Activated T-cell treated with anti-CD3 and anti-CD28 coated beads for 4 hours (primary cell): Measurements from ENCODE around the gene ZNF773.
"Not testable (repeated sequence)": the region's sequence is repeated elsewhere in the genome, so short reads cannot be mapped to it uniquely, and the experiment has no call there.

Experiments
- DNase-seq: peaks from one replicate; pipeline ENCODE4 v3.0.0-alpha.2; 2020

The ZNF773 gene

DNA sequence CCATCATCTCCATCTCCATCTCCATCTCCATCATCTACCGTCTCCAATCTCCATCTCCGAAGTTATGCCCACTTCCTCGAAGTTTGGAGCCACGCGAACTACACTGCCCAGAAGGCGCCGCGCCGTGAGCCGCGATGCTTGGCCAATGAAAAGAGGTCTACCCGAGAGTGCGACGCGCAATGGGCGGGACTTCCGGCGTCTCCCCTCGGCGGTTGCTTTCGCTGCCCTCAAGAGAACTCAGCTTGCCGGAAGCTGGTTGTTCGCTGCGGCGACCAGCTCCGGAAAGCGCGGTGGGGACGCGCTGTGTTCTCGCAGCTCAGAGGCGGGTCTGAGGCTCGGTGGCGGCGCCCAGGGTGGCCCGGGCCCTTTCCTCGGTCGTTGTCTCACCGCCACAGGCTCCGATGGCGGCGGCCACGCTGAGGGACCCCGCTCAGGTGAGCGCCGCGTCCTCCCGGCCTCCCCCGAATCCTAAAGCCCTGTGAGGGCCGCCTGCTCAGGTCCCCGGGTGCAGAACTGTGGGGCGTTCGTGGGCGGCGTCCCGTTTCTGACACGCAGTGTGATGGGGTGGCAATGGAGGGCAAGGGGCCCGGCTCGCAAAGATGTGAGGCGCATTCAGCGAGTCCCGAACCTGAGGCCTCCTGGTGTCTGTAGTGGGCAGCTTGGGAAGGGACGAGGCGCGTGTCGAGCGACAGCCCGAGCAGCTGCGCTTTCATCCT, at the start of gene ZNF773:
ZNF773 (plus strand) TSS at position 259 of the 716 bp plus-strand sequence; CDS start at position 402, 143 bp downstream.
- DNase-seq = peak; percentile 90

GRCh38 chr19:57452307-57452706, 47.4 kb upstream of the ZNF773 start:
- DNase-seq = no peak

DNA sequence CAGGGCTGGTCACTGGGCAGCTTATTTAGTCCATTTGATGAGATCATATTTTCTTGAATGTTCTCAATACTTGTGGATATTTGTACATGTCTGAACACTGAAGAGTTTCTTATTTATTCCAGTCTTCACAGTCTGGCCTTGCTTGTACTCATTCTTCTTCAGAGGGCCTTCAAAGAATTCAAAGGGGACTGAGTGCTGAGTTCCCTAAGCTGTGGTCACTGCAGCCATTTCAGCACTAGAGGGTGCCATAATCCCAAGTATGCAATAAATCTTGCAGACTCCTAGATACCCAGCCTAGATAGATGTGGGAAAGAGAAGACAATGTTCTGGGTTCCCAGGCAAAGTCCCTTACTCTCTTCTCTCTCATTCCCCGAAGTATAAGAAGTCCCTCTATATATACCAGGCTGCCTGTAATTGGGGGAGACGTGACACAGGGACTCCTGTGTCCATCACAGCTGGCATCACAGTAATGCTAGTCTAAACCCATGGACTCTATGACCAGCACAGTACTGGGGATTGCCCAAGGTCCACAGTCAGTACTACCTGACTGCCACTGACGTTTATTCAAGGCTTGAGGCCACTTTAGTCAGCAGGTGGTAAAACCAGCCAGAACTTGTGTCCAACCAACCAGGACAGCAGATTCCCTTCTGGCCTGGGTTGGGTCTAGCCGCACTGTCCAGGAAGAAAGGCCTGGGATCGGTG, 33.9 kb upstream of the ZNF773 start:
- DNase-seq = no peak

DNA sequence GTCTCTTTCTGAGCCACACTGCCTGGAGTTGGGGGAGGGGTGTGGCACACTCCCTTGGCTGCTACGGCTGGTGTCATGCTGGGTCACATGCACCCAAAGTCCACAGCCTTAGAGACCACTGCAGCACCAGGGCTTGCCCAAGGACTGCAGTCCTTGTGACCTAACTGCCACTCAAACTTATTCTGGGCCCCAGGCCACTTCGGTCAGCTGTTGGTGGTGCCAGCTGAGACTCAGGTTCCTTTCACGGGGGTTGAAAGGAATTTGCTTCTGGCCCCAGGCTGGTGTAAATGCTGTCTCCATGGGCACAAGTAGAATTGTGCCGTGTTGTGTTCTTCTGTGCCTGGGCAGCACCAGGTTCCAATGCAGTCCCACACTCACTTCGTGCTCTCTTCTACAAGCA, 33.2 kb upstream of the ZNF773 start:
- DNase-seq = no peak

DNA sequence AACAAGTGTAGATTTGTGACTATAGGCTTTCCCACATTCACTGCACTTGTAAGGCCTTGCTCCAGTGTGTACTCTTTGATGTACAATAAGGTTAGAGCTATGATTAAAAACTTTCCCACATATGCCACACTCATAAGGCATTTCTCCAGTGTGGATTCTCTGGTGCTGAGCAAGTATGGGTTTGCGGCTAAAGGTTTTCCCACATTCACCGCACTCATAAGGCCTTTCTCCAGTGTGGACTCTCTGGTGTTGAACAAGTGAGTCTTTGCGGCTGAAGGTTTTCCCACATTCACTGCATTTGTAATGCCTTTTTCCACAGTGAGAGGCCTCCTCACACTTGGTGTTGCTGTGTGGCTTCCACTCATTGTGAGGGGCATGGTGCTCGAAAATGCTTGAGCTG, 26.1 kb upstream of the ZNF773 start:
- DNase-seq = no peak

- DNase-seq = peak; percentile 77
Observed at GRCh38 chr19:57477191-57478008, 22.3 kb upstream of the ZNF773 start, which contains the start of gene ZNF772. Gene ZNF772, minus strand, starts transcription at chr19:57477566. Its CDS starts 257 bp downstream, at chr19:57477309.

- DNase-seq = peak; percentile 90
Observed at GRCh38 chr19:57487477-57488298, 12.1 kb upstream of the ZNF773 start, which contains the start of gene ZNF419. Gene ZNF419, plus strand, starts transcription at chr19:57487750. Its CDS starts 201 bp downstream, at chr19:57487951.

DNA sequence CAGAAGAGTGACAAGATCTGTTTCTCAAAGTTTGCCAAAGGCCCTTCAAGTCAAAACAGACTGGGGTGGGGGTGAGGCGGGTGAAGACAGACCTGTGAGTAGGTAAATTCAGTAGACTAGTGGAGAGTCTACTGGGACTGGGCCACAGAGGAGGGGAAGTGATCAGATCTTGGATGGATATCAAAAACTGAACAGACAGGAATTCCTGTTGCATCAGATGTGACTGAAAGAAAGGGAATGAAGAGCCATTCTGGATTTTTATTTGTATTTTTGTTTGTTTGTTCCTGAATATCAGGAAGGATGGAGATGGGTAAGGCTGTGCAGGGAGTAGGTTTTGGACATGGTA, 11.5 kb upstream of the ZNF773 start:
- not testable (repeated sequence) for DNase-seq

DNA sequence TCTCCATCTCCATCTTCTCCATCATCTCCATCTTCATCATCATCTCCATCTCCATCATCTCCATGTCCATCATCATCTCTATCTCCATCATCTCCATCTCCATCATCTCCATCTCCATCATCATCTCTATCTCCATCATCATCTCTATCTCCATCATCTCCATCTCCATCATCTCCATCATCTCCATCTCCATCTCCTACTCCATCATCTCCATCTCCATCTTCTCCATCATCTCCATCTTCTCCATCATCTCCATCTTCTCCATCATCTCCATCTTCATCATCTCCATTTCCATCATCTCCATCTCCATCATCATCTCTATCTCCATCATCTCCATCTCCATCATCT, 432 bp upstream of the ZNF773 start:
- not testable (repeated sequence) for DNase-seq

GRCh38 chr19:57500400-57500799, 662 bp downstream of the ZNF773 start:
- not testable (repeated sequence) for DNase-seq

DNA sequence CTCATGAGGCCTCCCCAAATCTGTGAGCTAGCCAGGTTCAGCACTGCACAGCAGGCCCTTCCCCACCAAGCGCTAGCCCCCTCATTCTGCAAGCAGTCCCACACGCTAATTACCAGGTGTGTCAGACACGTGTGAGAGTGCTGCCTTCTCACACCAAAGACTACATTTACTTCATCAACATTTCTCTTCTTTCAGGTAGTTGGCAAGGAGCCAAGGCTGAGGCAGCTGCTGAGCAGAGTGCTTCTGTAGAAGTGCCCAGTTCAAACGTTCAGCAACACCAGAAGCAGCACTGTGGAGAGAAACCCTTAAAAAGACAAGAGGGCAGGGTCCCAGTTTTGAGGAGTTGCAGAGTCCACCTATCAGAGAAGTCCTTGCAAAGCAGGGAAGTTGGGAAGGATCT, 6.4 kb downstream of the ZNF773 start:
- DNase-seq = no peak

DNA sequence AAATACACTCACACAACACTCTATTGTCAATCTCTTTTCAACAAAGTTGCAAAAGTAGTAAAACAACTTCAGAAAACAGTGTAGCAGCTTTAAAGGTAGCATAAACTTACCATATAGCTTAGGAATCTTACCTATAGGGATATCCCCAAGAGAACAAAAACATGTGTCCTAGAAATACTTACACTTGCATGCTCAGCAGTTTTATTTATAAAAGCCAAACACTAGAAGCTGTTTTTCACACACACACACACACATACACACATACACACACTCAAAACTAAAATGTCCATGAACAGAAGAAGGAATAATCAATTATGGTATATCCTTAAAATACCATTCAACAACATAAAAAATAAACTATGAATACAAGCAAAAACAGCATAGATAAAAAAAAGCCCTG, 11.7 kb downstream of the ZNF773 start:
- no peak for DNase-seq

GRCh38 chr19:57512845-57513244, 13.1 kb downstream of the ZNF773 start:
- DNase-seq = no peak

DNA sequence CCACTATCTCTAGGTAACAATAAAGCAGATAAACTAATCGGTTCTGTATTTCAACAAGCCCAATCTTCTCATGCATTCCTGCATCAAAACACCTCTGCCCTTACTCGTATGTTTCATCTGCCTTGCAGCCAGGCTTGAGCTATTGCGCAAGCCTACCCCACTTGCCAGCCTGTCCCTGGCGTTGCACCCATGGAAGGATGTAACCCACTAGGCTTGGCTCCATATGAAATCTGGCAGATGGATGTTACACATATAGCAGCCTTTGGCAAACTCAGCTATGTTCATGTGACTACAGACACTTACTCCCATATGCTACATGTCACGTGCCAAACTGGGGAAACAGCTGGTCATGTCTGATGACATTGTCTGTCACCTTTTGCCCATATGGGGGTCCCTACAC, 15.5 kb downstream of the ZNF773 start:
- DNase-seq = no peak

GRCh38 chr19:57518021-57518420, 18.3 kb downstream of the ZNF773 start:
- DNase-seq = not testable (repeated sequence)

GRCh38 chr19:57527136-57527881, 27.6 kb downstream of the ZNF773 start, which contains the start of gene ZNF549:
Gene ZNF549, plus strand, starts transcription at chr19:57527356. Its CDS starts 218 bp downstream, at chr19:57527574.
- peak; percentile 79 for DNase-seq

- DNase-seq = no peak
Observed at GRCh38 chr19:57537953-57538547, 38.3 kb downstream of the ZNF773 start.

GRCh38 chr19:57546513-57546912, 46.8 kb downstream of the ZNF773 start:
- no peak for DNase-seq

DNA sequence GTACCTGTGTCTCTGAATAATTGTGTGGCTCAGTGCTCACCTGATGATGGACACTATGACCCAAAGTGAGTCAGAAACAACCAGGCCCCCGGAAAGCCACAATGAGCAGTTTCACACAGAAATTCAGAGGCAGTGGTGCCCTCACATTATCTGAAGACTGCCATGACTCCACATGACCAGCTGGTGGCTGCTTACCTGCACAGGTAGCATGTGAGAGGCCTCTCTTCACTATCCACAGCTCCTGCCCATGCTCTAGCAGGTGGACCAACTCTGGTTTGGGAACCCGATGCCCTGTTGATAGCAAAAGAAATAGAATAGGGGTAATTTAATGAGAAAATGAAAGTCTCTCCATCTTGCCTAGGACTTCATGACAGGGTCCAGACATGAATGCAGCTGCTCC, 52.7 kb downstream of the ZNF773 start:
- DNase-seq = no peak

DNA sequence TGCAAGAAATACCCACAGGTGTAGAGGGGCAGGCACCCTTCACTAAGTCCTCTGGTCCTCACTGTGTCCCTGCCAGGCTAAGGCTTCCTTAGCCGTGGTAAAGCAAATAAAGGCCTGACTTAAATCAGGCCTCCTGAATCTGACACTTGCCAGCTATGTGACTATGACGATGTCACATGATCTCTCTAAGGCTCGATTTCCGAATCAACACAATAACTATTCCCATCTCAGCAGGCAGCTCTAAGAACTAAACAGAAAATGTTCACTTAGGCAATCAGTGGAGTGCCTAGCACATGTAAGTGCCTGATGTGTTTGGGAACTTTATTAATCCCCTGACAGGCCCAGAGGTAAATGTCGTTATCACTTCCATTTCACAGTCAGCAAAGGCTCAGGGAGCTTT, 57.9 kb downstream of the ZNF773 start:
- no peak for DNase-seq
